OCI-LY7 (cell line): ENCODE results near the gene CEMIP2. TPM values are rescaled to one million over a fixed set of nuclear protein-coding genes. Genes with fewer than 3 reads are reported as not detected.

ENCODE experiments used
- BruUV-seq: library from RNA; stranded (reverse); fragments of 400-500 nt; replicated peaks from 2 replicates; lab custom pipeline; 2021; lab: Mats Ljungman, UMichigan
- CTCF ChIA-PET: fragments of 300-600 bp; sonication (Branson Sonifier 250); formaldehyde crosslinking; loops from one replicate; lab custom pipeline; 2022; ENCODE audit warnings: antibody characterized with exemption; ENCODE audit not compliant: unreplicated experiment; lab: Charles Lee
- POLR2A ChIA-PET: fragments of 300-600 bp; sonication (Branson Sonifier 250); formaldehyde crosslinking; loops from one replicate; lab custom pipeline; 2022; ENCODE audit warnings: antibody characterized with exemption; lab: Charles Lee
- DNase-seq: peaks from one replicate; pipeline ENCODE4 v3.0.0-alpha.2; 2015; ENCODE audit warnings: low spot score
- H2AFZ ChIP-seq: fragments of 200-600 bp; sonication (generic), shearing (Covaris generic); 2 replicates; pipeline ENCODE4 v1.6.1; 2014; ENCODE audit warnings: mild to moderate bottlenecking, antibody characterized with exemption, low read length, moderate library complexity
- H3K27ac ChIP-seq: fragments of 200-600 bp; sonication (generic); 2 replicates; pipeline ENCODE4 v1.5.1; 2014; ENCODE audit warnings: mixed run types, low read depth, mild to moderate bottlenecking, moderate library complexity, low read length, inconsistent platforms; ENCODE audit not compliant: poor library complexity, severe bottlenecking
- H3K36me3 ChIP-seq: fragments of 200-600 bp; sonication (generic); 2 replicates; pipeline ENCODE4 v1.6.1; 2014; ENCODE audit warnings: mild to moderate bottlenecking, antibody characterized with exemption, low read length, moderate library complexity, mixed read lengths; ENCODE audit not compliant: insufficient read depth
- H3K4me1 ChIP-seq: fragments of 200-600 bp; sonication (generic); 2 replicates; pipeline ENCODE4 v1.5.1; 2014; ENCODE audit warnings: mild to moderate bottlenecking, low read length; ENCODE audit not compliant: insufficient read depth, poor library complexity, severe bottlenecking
- H3K4me2 ChIP-seq: fragments of 200-600 bp; sonication (generic); 2 replicates; pipeline ENCODE4 v1.6.1; 2014; ENCODE audit warnings: mild to moderate bottlenecking, low read length
- H3K4me3 ChIP-seq: fragments of 200-600 bp; sonication (generic); 2 replicates; pipeline ENCODE4 v1.5.1; 2014; ENCODE audit warnings: mild to moderate bottlenecking, low read depth, low read length; ENCODE audit not compliant: poor library complexity, severe bottlenecking
- H3K79me2 ChIP-seq: fragments of 200-600 bp; sonication (generic); 2 replicates; pipeline ENCODE4 v1.6.1; 2016; ENCODE audit warnings: low read depth, mild to moderate bottlenecking, low read length, moderate library complexity, mixed read lengths; ENCODE audit not compliant: insufficient read depth
- H3K9me2 ChIP-seq: fragments of 200-600 bp; sonication (generic); 2 replicates; pipeline ENCODE4 v1.6.1; 2016; ENCODE audit warnings: mild to moderate bottlenecking, low read length, mixed read lengths; ENCODE audit not compliant: insufficient read depth
- H3K9me3 ChIP-seq: fragments of 200-600 bp; sonication (generic); 2 replicates; pipeline ENCODE4 v1.6.1; 2014; ENCODE audit warnings: mild to moderate bottlenecking, mixed run types, low read length, mixed read lengths
- H4K20me1 ChIP-seq: fragments of 200-600 bp; sonication (generic); 2 replicates; pipeline ENCODE4 v1.6.1; 2014; ENCODE audit warnings: mild to moderate bottlenecking, antibody characterized with exemption, low read length, moderate library complexity, mixed read lengths; ENCODE audit not compliant: insufficient read depth
- EZH2phosphoT487 ChIP-seq: fragments of 200-600 bp; sonication (generic); IDR thresholded peaks from 2 replicates; pipeline ENCODE4 v1.6.1; 2018; ENCODE audit warnings: low read depth, borderline replicate concordance, mild to moderate bottlenecking, mixed run types, antibody characterized with exemption, low read length, moderate library complexity, mixed read lengths
- intact Hi-C: fragments of 100-400 bp; cut with micrococcal nuclease; formaldehyde crosslinking; loops from one replicate; pipeline ENCODE4 v1.10.0; 2022; ENCODE audit not compliant: unreplicated experiment
- total RNA-seq, 2 experiments: library from RNA; depleted of rRNA in 1 of 2; stranded (reverse); fragments of >200 nt in 1 of 2; shearing (Covaris generic) in 1 of 2; gene quantifications; 2 replicates each; pipeline ENCODE4 v1.2.3, GENCODE V29; 2014 to 2022
- TF ChIP-seq, protein P1 (sequence below): fragments of 200-600 bp; sonication (generic); conservative IDR thresholded peaks from 2 replicates; pipeline ENCODE4 v1.5.1; 2014; ENCODE audit warnings: mild to moderate bottlenecking, antibody characterized with exemption, low read length, moderate library complexity, mixed read lengths

CEMIP2 gene
- total RNA-seq, 2 experiments from 2014 or later, result 1.8 to 4.8 TPM

DNA sequence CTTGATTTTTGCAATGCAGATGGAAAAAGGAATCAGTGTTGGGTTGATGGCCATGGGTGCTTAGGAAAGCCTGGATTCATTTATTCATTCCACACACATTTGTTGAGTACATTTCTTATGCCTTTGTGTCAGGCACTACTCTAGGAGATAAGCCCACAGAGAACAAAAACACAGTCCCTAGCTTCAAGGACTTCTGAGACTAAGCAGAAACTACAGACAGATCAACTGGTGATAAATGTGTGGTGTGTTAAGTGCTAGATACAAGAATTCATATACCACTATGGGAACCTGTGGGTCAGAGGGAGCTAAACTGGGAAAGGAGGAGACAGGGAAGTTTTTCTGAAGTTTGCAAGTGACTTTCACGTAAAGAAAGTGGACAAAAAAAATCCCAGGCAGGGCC, 119.9 kb downstream of the CEMIP2 start:
- no peaks in the 10 kb centered on the region for H4K20me1 ChIP-seq
- no peaks in the 10 kb centered on the region for H3K79me2 ChIP-seq
- H3K4me1 ChIP-seq, result no peaks in the 10 kb centered on the region
- intact Hi-C loops, result no loop called here
- POLR2A ChIA-PET, result no interaction called here
- H3K36me3 ChIP-seq, result no peaks in the 10 kb centered on the region
- CTCF ChIA-PET, result no interaction called here
- DNase-seq, result no peak
- no peaks in the 10 kb centered on the region for H3K9me2 ChIP-seq
- no peaks in the 10 kb centered on the region for H3K9me3 ChIP-seq
- TF ChIP-seq, protein P1, sequence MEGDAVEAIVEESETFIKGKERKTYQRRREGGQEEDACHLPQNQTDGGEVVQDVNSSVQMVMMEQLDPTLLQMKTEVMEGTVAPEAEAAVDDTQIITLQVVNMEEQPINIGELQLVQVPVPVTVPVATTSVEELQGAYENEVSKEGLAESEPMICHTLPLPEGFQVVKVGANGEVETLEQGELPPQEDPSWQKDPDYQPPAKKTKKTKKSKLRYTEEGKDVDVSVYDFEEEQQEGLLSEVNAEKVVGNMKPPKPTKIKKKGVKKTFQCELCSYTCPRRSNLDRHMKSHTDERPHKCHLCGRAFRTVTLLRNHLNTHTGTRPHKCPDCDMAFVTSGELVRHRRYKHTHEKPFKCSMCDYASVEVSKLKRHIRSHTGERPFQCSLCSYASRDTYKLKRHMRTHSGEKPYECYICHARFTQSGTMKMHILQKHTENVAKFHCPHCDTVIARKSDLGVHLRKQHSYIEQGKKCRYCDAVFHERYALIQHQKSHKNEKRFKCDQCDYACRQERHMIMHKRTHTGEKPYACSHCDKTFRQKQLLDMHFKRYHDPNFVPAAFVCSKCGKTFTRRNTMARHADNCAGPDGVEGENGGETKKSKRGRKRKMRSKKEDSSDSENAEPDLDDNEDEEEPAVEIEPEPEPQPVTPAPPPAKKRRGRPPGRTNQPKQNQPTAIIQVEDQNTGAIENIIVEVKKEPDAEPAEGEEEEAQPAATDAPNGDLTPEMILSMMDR, result no peak
- TF ChIP-seq EZH2phosphoT487, result no peak
- H3K27ac ChIP-seq, result no peak overlapping the region
- no TSS peak for BruUV-seq
- H3K4me3 ChIP-seq, result no peak overlapping the region
- H2AFZ ChIP-seq, result no peak overlapping the region
- no peak overlapping the region for H3K4me2 ChIP-seq

DNA sequence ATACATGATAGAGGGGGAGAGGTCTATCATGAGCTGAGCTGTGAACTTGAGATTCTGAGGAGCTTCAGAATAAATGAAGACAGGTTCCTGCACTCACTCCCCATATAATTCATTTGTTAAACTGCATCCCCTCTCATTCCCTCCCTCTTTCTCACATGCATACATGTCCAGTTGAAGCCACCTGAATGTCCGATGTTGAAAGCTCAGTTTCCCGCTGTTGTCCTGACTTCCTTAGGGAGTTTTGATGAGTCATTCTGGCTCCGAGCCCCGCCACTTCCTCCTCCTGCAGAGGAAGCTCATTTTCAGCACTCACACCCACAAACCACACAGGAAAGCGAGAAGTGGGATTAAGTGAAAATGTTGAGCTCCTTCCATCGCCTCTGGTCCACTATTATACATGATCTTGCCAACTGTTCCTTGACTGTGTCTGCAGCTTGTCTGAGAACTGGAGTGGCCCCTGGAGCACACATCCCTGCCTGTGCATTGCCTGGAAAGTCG, 121.2 kb downstream of the CEMIP2 start:
- H3K9me2 ChIP-seq, result no peaks in the 10 kb centered on the region
- TF ChIP-seq, protein P1, result no peak
- no peak for TF ChIP-seq EZH2phosphoT487
- no peaks in the 10 kb centered on the region for H3K4me1 ChIP-seq
- no peaks in the 10 kb centered on the region for H3K79me2 ChIP-seq
- H3K36me3 ChIP-seq, result no peaks in the 10 kb centered on the region
- no peak overlapping the region for H3K4me2 ChIP-seq
- H2AFZ ChIP-seq, result no peak overlapping the region
- ChIA-PET CTCF (no interaction called here), POLR2A (interaction anchor here (1.3 kb wide), 1 partner anchor 9 kb away, joined by 3 read pairs; no protein-coding TSS in a partner anchor)
- no peaks in the 10 kb centered on the region for H4K20me1 ChIP-seq
- BruUV-seq, result no TSS peak
- H3K4me3 ChIP-seq, result no peak overlapping the region
- no peaks in the 10 kb centered on the region for H3K9me3 ChIP-seq
- DNase-seq, result no peak
- intact Hi-C loops, result no loop called here
- no peak overlapping the region for H3K27ac ChIP-seq

DNA sequence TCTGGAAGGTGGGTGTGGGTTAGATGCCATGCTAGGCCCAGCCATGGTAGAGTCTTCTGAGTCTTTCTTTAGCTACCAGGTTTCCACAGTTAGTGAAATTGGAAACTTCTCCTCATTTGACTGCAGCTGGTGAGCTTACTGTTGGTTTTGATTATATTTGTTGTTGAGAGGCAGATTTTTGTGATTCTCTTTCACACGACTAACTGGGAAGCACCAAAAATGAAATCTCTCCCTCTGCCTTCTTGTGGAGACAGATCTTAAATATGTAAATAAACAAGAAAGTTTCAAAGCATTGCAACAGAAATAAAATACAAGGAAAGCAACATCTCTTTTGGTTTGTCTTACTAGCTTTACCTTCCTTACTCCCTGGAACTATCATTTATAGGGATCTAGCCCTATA, 122.2 kb downstream of the CEMIP2 start:
- Histone ChIP-seq H3K9me3 (no peaks in the 10 kb centered on the region), H3K27ac (no peak overlapping the region), H3K9me2 (no peaks in the 10 kb centered on the region), H3K36me3 (no peaks in the 10 kb centered on the region), H3K4me3 (no peak overlapping the region), H4K20me1 (no peaks in the 10 kb centered on the region), H3K79me2 (no peaks in the 10 kb centered on the region), H3K4me2 (no peak overlapping the region), H2AFZ (no peak overlapping the region), H3K4me1 (no peaks in the 10 kb centered on the region)
- intact Hi-C loops, result no loop called here
- ChIA-PET POLR2A (interaction anchor here (0.6 to 0.7 kb wide), 4 partner anchors 105 to 1389 kb away, joined by 3 to 4 read pairs (median 4); no protein-coding TSS in a partner anchor), CTCF (no interaction called here)
- TF ChIP-seq, protein P1, result no peak
- no peak for TF ChIP-seq EZH2phosphoT487
- no peak for DNase-seq
- no TSS peak for BruUV-seq
